IMR-90 (cell line): Measurements from ENCODE around the gene PRKCE.

Source experiments
- POLR2A ChIP-seq: IDR thresholded peaks from 2 replicates; pipeline ENCODE4 v1.6.1; 2012; ENCODE audit warnings: mild to moderate bottlenecking, low read depth, low read length
- RCOR1 ChIP-seq: IDR thresholded peaks from 2 replicates; pipeline ENCODE4 v1.6.1; 2012; ENCODE audit warnings: mild to moderate bottlenecking, low read length, improper control_type of control experiment; ENCODE audit not compliant: insufficient replicate concordance
- TF ChIP-seq, protein P1 (sequence below): conservative IDR thresholded peaks from 2 replicates; pipeline ENCODE4 v1.5.1; 2012; ENCODE audit warnings: mild to moderate bottlenecking, low read depth, low read length, improper control_type of control experiment

DNA sequence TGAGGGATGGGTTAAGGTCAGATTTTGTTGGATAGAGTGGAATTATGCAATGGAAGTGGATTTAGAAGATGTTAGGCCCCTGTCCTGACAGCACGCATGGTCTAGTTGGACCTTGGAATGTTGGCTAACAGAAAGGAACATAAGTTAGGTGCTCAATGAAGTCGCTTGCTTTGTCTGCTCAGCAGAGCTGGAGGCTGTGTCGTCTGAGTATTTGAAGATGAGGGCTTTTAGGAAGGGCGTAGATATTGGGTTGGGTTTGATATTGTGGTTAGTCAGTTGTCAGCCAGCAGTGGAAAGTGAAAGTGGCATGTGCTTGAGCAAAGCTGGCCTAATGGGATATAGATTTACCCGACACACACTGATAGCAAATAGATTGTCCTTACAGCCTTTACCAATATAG lies 239.3 kb downstream of the PRKCE start:
- TF ChIP-seq RCOR1 (no peak), POLR2A (no peak)
- TF ChIP-seq, protein P1, sequence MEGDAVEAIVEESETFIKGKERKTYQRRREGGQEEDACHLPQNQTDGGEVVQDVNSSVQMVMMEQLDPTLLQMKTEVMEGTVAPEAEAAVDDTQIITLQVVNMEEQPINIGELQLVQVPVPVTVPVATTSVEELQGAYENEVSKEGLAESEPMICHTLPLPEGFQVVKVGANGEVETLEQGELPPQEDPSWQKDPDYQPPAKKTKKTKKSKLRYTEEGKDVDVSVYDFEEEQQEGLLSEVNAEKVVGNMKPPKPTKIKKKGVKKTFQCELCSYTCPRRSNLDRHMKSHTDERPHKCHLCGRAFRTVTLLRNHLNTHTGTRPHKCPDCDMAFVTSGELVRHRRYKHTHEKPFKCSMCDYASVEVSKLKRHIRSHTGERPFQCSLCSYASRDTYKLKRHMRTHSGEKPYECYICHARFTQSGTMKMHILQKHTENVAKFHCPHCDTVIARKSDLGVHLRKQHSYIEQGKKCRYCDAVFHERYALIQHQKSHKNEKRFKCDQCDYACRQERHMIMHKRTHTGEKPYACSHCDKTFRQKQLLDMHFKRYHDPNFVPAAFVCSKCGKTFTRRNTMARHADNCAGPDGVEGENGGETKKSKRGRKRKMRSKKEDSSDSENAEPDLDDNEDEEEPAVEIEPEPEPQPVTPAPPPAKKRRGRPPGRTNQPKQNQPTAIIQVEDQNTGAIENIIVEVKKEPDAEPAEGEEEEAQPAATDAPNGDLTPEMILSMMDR, result no peak
